Parathyroid adenoma (tissue), 2 donors: ENCODE data around the gene QSOX1.

ENCODE experiments used
- H2AFZ ChIP-seq: fragments of 300-600 bp; sonication (generic); one replicate; pipeline ENCODE4 v1.7.0; 2017; ENCODE audit warnings: antibody characterized with exemption, mild to moderate bottlenecking
- H3K27ac ChIP-seq: fragments of 300-600 bp; sonication (generic); one replicate; pipeline ENCODE4 v1.7.0; 2017
- H3K27me3 ChIP-seq: fragments of 300-600 bp; sonication (generic); one replicate; pipeline ENCODE4 v1.7.0; 2017; ENCODE audit warnings: low read length; ENCODE audit not compliant: control insufficient read depth, insufficient read depth
- H3K36me3 ChIP-seq: fragments of 300-600 bp; sonication (generic); one replicate; pipeline ENCODE4 v1.7.0; 2017; ENCODE audit warnings: low read length; ENCODE audit not compliant: control insufficient read depth, insufficient read depth
- H3K4me1 ChIP-seq: fragments of 300-600 bp; sonication (generic); one replicate; pipeline ENCODE4 v1.7.0; 2017; ENCODE audit warnings: control low read depth
- H3K4me2 ChIP-seq: fragments of 300-600 bp; sonication (generic); one replicate; pipeline ENCODE4 v1.7.0; 2017; ENCODE audit warnings: low read length
- H3K4me3 ChIP-seq: fragments of 300-600 bp; sonication (generic); one replicate; pipeline ENCODE4 v1.7.0; 2017; ENCODE audit warnings: low read depth, low read length
- H3K79me2 ChIP-seq: fragments of 300-600 bp; sonication (generic); one replicate; pipeline ENCODE4 v1.7.0; 2017; ENCODE audit warnings: control low read depth
- H3K9ac ChIP-seq: fragments of 300-600 bp; sonication (generic); one replicate; pipeline ENCODE4 v1.7.0; 2017; ENCODE audit warnings: mild to moderate bottlenecking
- H3K9me3 ChIP-seq: fragments of 300-600 bp; sonication (generic); one replicate; pipeline ENCODE4 v1.7.0; 2017; ENCODE audit warnings: low read length; ENCODE audit not compliant: control insufficient read depth
- TF ChIP-seq, protein P1 (sequence below): fragments of 300-600 bp; sonication (generic); IDR thresholded peaks from one replicate; pipeline ENCODE4 v1.7.0; 2017; ENCODE audit warnings: antibody characterized with exemption, mild to moderate bottlenecking
- donor health status: primary hyperparathyroidism.

The QSOX1 gene

DNA sequence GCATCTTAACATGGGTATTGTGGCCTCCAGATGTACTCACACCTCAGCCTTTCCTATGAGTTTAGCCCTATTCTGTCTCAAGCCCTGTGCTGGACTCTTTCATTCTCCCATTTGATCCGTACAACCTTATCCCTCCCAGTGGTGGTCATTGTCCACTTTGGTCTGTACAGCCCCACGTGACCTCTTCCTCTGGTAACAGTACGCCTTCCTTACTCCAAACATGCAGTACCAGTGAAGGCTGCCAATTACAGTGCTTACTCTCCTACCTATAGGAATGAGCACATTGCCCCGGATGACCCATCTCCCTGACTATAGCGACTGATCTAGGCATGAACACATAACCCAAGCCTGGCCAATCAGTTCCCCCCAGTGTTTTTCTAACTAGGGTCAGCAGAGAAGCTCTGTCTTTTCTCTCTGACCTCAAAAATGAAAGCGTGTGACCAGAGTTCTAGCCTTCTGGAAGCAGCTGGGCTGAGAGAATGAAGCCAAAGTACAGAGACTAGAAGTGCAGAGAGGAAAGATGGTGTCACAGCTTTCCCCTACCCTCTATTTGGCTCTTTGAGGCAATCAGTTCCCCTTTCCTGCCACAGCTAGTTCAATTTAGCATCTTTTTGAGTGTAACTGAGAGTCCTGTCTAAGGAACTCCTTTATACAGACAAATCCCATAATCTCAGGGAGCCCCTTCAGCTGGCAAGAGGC, 9.9 kb upstream of the QSOX1 start:
- no peak overlapping the region for H3K27ac ChIP-seq
- no peak overlapping the region for H3K9ac ChIP-seq
- H3K36me3 ChIP-seq, result no peaks in the 10 kb centered on the region
- H3K9me3 ChIP-seq, result no peaks in the 10 kb centered on the region
- H3K4me1 ChIP-seq, result no peaks in the 10 kb centered on the region
- H3K27me3 ChIP-seq, result no peaks in the 10 kb centered on the region
- H3K4me3 ChIP-seq, result no peak overlapping the region
- H3K79me2 ChIP-seq, result no peaks in the 10 kb centered on the region
- TF ChIP-seq, protein P1, sequence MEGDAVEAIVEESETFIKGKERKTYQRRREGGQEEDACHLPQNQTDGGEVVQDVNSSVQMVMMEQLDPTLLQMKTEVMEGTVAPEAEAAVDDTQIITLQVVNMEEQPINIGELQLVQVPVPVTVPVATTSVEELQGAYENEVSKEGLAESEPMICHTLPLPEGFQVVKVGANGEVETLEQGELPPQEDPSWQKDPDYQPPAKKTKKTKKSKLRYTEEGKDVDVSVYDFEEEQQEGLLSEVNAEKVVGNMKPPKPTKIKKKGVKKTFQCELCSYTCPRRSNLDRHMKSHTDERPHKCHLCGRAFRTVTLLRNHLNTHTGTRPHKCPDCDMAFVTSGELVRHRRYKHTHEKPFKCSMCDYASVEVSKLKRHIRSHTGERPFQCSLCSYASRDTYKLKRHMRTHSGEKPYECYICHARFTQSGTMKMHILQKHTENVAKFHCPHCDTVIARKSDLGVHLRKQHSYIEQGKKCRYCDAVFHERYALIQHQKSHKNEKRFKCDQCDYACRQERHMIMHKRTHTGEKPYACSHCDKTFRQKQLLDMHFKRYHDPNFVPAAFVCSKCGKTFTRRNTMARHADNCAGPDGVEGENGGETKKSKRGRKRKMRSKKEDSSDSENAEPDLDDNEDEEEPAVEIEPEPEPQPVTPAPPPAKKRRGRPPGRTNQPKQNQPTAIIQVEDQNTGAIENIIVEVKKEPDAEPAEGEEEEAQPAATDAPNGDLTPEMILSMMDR, result no peak
- no peak overlapping the region for H3K4me2 ChIP-seq
- no peak overlapping the region for H2AFZ ChIP-seq

DNA sequence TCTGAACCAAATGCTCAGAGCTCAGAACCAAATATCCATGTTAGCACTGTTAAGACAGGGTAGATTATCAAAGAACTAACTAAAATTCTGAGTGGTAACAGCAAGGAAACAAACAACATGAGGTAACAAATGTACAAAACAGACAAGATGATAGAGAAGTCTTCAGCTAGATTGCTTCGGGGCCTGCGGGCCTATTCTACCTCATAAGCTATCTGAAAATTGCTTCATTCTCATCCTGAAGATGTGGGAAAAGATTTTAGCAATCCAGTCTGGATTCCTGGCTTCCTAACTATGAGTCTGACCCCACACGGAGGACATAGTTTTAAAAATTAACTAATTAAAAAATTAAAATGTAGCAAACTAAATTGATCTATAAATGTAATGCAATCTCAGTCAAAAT, 9.2 kb upstream of the QSOX1 start:
- TF ChIP-seq, protein P1, result no peak
- no peaks in the 10 kb centered on the region for H3K79me2 ChIP-seq

DNA sequence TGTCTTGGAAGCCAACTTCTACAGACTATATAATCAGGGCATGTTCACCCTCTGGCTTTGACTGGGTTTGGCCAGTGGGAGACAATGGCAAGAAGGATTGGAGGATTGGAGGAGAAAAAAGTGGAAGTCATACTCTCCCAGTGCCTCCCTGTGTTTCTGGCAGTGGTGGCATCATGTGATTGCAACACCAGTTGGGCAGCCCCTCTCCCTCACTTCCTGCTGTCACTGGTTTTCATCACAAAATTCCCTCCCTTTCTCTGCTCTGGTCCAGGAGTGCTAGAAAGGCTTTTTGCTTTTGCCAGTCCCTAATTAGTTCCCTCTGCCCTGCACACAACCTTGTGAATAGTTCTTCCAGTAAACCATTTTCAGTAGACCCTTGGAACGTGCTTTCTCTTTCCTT, 3.7 kb upstream of the QSOX1 start:
- Histone ChIP-seq H3K4me1 (no peaks in the 10 kb centered on the region), H3K27ac (no peak overlapping the region), H3K79me2 (no peaks in the 10 kb centered on the region), H3K36me3 (no peaks in the 10 kb centered on the region), H3K9me3 (no peaks in the 10 kb centered on the region), H2AFZ (no peak overlapping the region), H3K4me2 (no peak overlapping the region), H3K4me3 (no peak overlapping the region), H3K9ac (no peak overlapping the region), H3K27me3 (no peaks in the 10 kb centered on the region)
- TF ChIP-seq, protein P1, result no peak

More for the DNA sequence above, 9.2 kb upstream of the QSOX1 start:
- Histone ChIP-seq H3K36me3 (no peaks in the 10 kb centered on the region), H3K4me1 (no peaks in the 10 kb centered on the region), H3K27ac (no peak overlapping the region), H3K9ac (no peak overlapping the region), H3K9me3 (no peaks in the 10 kb centered on the region), H3K27me3 (no peaks in the 10 kb centered on the region), H3K4me3 (no peak overlapping the region), H3K4me2 (no peak overlapping the region), H2AFZ (no peak overlapping the region)

GRCh38 chr1:180151508-180151907, 3.2 kb upstream of the QSOX1 start:
- no peak overlapping the region for H2AFZ ChIP-seq
- no peaks in the 10 kb centered on the region for H3K4me1 ChIP-seq
- H3K36me3 ChIP-seq, result no peaks in the 10 kb centered on the region
- H3K4me2 ChIP-seq, result no peak overlapping the region
- TF ChIP-seq, protein P1, result no peak
- H3K27me3 ChIP-seq, result no peaks in the 10 kb centered on the region
- no peak overlapping the region for H3K27ac ChIP-seq
- no peak overlapping the region for H3K4me3 ChIP-seq
- H3K79me2 ChIP-seq, result no peaks in the 10 kb centered on the region
- no peaks in the 10 kb centered on the region for H3K9me3 ChIP-seq
- H3K9ac ChIP-seq, result no peak overlapping the region

DNA sequence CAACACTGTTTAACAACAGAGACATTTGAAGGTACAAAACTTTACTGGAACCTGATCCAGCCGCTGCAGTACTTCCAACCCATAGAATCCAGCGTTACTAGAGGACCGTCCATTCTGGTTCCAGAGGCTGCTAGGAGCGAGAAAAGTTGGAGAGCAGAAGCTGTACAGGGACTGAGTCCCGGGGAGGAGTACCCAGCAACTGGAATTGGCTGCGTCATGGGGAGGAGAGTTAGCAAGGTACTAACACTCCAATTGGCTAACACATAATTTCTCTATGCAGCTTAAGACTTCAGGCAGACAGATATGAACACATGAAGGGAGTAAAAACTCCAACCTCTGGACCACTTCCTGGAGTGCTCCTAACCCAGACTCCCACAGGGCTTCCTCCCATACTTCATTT, 2.1 kb upstream of the QSOX1 start:
- Histone ChIP-seq H3K4me2 (no peak overlapping the region), H3K79me2 (no peaks in the 10 kb centered on the region), H3K27me3 (no peaks in the 10 kb centered on the region), H3K9me3 (no peaks in the 10 kb centered on the region), H3K9ac (no peak overlapping the region), H3K36me3 (no peaks in the 10 kb centered on the region), H3K4me3 (no peak overlapping the region), H2AFZ (no peak overlapping the region), H3K27ac (no peak overlapping the region), H3K4me1 (no peaks in the 10 kb centered on the region)
- TF ChIP-seq, protein P1, result no peak
